ENCODE measurements around the gene ENDOV. TPM values are rescaled to one million over a fixed set of nuclear protein-coding genes. Genes with fewer than 3 reads are reported as not detected.

Gene ENDOV
- total RNA-seq, 2 donors from 2014 or later: 3.8 to 4.9 TPM

DNA sequence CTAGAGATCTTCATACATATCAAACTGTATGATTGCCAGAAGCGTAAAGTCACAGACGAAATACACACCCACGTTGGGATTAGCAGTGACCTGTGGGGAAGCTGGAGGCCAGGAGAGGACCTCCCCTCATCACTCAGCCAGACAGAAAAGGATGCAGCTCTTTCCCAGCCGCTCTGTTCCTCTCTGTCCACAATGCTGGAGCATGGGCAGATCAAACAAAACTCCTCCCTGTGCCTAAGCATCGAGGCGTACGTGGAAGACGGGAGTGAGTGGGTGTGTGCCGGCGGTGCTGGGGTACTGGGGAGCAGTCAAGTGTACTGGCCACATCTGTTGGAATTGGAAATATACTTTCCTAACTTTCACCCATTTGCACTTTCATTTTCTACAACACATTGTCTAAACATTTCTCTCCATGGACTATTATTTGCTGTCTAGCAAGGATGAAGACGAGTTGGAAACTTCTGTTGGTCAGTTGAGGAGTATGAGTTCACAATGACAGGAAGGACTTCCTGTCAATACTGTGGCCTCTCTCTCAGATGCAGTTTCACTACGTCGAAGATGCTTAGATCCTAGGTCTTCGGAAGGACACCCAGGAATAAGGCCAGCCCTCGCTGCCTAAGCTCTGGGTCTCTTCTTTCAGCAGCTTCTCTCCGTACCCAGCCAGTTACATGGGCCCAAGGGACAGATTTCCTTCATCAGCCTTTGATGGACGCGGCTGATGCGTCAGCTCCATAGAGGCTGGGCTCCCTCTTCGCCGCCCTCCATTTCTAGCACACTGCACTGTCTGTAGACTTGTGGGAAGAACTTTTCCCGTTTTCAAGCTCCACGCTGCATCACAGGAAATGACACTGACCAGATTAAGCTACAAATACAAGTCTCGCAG, 30.6 kb upstream of the ENDOV start:
- Histone ChIP-seq H3K4me1 (no peaks in the 10 kb centered on the region), H3K36me3 (peaks cover 98% of the 10 kb centered on the region), H3K4me3 (no peak overlapping the region), H3K9me3 (no peaks in the 10 kb centered on the region), H3K27me3 (no peaks in the 10 kb centered on the region), H3K27ac (no peak overlapping the region)
- TF ChIP-seq, protein P1, sequence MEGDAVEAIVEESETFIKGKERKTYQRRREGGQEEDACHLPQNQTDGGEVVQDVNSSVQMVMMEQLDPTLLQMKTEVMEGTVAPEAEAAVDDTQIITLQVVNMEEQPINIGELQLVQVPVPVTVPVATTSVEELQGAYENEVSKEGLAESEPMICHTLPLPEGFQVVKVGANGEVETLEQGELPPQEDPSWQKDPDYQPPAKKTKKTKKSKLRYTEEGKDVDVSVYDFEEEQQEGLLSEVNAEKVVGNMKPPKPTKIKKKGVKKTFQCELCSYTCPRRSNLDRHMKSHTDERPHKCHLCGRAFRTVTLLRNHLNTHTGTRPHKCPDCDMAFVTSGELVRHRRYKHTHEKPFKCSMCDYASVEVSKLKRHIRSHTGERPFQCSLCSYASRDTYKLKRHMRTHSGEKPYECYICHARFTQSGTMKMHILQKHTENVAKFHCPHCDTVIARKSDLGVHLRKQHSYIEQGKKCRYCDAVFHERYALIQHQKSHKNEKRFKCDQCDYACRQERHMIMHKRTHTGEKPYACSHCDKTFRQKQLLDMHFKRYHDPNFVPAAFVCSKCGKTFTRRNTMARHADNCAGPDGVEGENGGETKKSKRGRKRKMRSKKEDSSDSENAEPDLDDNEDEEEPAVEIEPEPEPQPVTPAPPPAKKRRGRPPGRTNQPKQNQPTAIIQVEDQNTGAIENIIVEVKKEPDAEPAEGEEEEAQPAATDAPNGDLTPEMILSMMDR (IDR thresholded peaks at IDR 0.05): no peak
- DNase-seq (ENCODE audit: low spot score): no peak

DNA sequence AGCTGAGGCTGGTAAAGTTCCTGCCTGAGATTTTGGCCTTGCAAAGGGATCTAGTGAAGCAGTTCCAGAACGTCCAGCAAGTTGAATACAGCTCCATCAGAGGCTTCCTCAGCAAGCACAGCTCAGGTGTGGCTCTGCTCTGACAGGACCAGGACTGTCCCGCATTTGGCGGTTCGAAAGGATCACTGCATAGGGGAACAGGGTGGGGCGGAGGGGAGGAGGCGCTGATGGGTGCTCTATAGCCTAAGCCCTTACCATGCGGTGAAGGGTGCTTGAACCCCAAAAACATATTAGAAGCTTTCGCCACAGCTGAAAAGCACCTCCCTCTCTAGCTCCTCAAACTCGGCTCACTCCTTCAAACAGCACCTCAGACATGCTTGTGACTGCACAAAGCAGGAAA, 29.9 kb upstream of the ENDOV start:
- no peak for DNase-seq (ENCODE audit: low spot score)
- Histone ChIP-seq H3K4me1 (no peaks in the 10 kb centered on the region), H3K27me3 (no peaks in the 10 kb centered on the region), H3K36me3 (peaks cover 98% of the 10 kb centered on the region), H3K4me3 (no peak overlapping the region), H3K27ac (no peak overlapping the region), H3K9me3 (no peaks in the 10 kb centered on the region)
- TF ChIP-seq, protein P1 (IDR thresholded peaks at IDR 0.05): no peak

DNA sequence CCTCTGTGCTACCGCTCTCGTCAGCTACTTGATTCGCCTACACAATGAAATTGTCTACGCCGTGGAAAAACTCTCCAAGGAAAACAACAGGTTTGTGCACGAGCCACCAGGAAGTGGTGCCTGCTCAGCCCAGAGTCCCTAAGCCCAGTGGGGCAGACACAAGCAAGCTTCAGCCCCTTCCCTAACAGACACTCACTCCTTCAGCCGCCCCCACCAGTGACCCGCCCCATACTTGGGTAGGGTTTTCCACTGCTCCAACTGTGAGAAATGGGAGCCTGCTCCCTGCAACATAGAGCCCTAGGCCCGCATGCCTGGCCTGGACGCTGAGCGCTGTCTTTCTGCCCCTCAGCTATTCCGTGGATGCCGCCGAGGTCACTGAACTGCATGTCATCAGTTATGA, 28.6 kb upstream of the ENDOV start:
- TF ChIP-seq, protein P1 (IDR thresholded peaks at IDR 0.05): no peak
- Histone ChIP-seq H3K4me3 (no peak overlapping the region), H3K4me1 (no peaks in the 10 kb centered on the region), H3K27me3 (no peaks in the 10 kb centered on the region), H3K36me3 (peaks cover 93% of the 10 kb centered on the region), H3K27ac (no peak overlapping the region), H3K9me3 (no peaks in the 10 kb centered on the region)
- no peak for DNase-seq (ENCODE audit: low spot score)

DNA sequence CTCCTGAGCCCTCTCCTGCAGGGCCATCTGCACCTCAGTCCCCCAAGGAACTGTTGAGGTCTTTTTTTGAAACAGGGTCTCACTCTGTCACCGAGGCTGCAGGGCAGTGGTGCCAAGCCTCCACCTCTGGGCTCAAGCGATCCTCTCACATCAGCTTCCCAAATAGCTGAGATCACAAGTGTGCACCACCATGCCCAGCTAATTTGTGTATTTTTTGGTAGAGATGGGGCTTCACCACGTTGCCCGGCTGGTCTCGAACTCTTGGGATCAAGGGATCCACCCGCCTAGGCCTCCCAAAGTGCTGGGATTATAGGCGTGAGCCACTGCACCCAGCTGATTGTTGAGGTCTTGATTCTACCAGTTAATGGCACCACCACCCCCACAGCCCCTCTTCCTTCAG, 27.9 kb upstream of the ENDOV start:
- DNase-seq (ENCODE audit: low spot score): no peak
- no peaks in the 10 kb centered on the region for H3K27me3 ChIP-seq
- H3K36me3 ChIP-seq: peaks cover 91% of the 10 kb centered on the region
- TF ChIP-seq, protein P1 (IDR thresholded peaks at IDR 0.05): no peak
- H3K27ac ChIP-seq: no peak overlapping the region
- H3K4me3 ChIP-seq: no peak overlapping the region
- no peaks in the 10 kb centered on the region for H3K9me3 ChIP-seq
- H3K4me1 ChIP-seq: no peaks in the 10 kb centered on the region

DNA sequence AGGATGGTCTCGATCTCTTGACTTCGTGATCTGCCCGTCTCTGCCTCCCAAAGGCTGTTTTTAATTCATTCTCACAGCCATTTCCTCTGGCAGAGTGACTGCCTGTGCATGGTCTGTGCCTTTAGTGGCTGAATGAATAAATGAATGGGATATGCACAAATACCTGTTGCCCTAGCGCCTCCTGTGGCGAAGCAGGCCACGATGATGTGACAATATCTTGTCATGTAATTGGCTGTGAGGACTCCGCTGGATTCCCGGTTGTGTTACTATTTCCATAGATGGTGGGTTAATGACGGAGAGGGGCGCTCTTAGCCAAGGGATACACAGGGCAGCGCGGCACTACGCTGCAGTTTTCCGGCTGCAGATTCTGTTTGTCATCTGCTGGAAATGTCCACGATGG, 26.8 kb upstream of the ENDOV start:
- H3K27ac ChIP-seq: no peak overlapping the region
- H3K27me3 ChIP-seq: no peaks in the 10 kb centered on the region
- no peaks in the 10 kb centered on the region for H3K4me1 ChIP-seq
- no peak for DNase-seq (ENCODE audit: low spot score)
- H3K4me3 ChIP-seq: no peak overlapping the region
- H3K36me3 ChIP-seq: peaks cover 91% of the 10 kb centered on the region
- no peaks in the 10 kb centered on the region for H3K9me3 ChIP-seq
- TF ChIP-seq, protein P1 (IDR thresholded peaks at IDR 0.05): no peak

All from right atrium auricular region (tissue), 2 donors.